Stomach (tissue), 9 donors: ENCODE data around the gene PON2. TPM values are rescaled to one million over a fixed set of nuclear protein-coding genes. Genes with fewer than 3 reads are reported as not detected.

Experiments used
- DNase-seq, 2 donors: peaks; one replicate each; pipeline versions ENCODE4 v3.0.0 to v3.0.0-alpha.2; 2013 to 2019
- H3K27ac ChIP-seq, 5 donors: fragments of 200-600 bp in 4 of 5; sonication (generic) in 4 of 5; one replicate each; pipeline ENCODE4 v1.5.1; 2013 to 2019; ENCODE audit warnings: mild to moderate bottlenecking in 1 of 5, moderate library complexity in 1 of 5
- H3K27me3 ChIP-seq, 3 donors: fragments of 200-600 bp; sonication (generic); one replicate each; pipeline ENCODE4 v1.5.1; 2017 to 2019; ENCODE audit warnings: mixed run types in 1 of 3
- H3K36me3 ChIP-seq, 4 donors: fragments of 200-600 bp; sonication (generic); 1 replicate in 3 of 4; 2 replicates in 1 of 4; pipeline ENCODE4 v1.5.1; 2016 to 2019
- H3K4me1 ChIP-seq, 4 donors: fragments of 200-600 bp; sonication (generic); one replicate each; pipeline ENCODE4 v1.5.1; 2016 to 2019
- H3K4me3 ChIP-seq, 4 donors: fragments of 200-600 bp; sonication (generic) in 3 of 4; one replicate each; pipeline ENCODE4 v1.5.1; 2016 to 2019; ENCODE audit warnings: mild to moderate bottlenecking in 1 of 4
- H3K9me3 ChIP-seq, 4 donors: fragments of 200-600 bp; sonication (generic); one replicate each; pipeline ENCODE4 v1.5.1; 2016 to 2019
- CTCF ChIP-seq, 7 experiments: fragments of 450-650 bp in 4 of 7; fragments of 200-600 bp in 3 of 7; sonication (generic) in 3 of 7; IDR thresholded peaks; one replicate each; pipeline ENCODE4 v1.5.1; 2016 to 2019; ENCODE audit warnings: antibody characterized with exemption in 7 of 7, control low read depth in 2 of 7, mild to moderate bottlenecking in 1 of 7
- EP300 ChIP-seq: sonication (generic); formaldehyde crosslinking; IDR thresholded peaks from one replicate; pipeline ENCODE4 v1.6.1; 2017; ENCODE audit warnings: antibody characterized with exemption
- POLR2A ChIP-seq, 4 donors: fragments of 450-650 bp; IDR thresholded peaks; one replicate each; pipeline ENCODE4 v1.6.1; 2016; ENCODE audit warnings: antibody characterized with exemption in 4 of 4, control low read depth in 2 of 4, mild to moderate bottlenecking in 1 of 4, moderate library complexity in 1 of 4
- POLR2AphosphoS5 ChIP-seq, 3 donors: sonication (generic); formaldehyde crosslinking; IDR thresholded peaks; one replicate each; pipeline ENCODE4 v1.6.1; 2016; ENCODE audit warnings: antibody characterized with exemption in 3 of 3
- WGBS, 5 donors: extraction: QIAGEN DNeasy Blood & Tissue Kit in 3 of 5; methylation state at CpG; one replicate each; pipeline versions ENCODE4 v1.1.5 to v1.1.7; 2013 to 2018; 5-methylcytosine and 5-hydroxymethylcytosine counted together
- intact Hi-C: fragments of 100-400 bp; cut with DNase I; formaldehyde crosslinking; loops from one replicate; pipeline ENCODE4 v1.15.1; 2023; ENCODE audit warnings: low total_unique reads
- polyA plus RNA-seq, 3 donors: library from polyadenylated mRNA; stranded (reverse); fragments of 200-250 nt; gene quantifications; one replicate each; pipeline ENCODE4 v1.2.3, GENCODE V29; 2013
- total RNA-seq, 5 donors: library from RNA; depleted of rRNA; stranded (reverse); fragments of >200 nt; gene quantifications; one replicate each; pipeline versions ENCODE4 v1.1.0 to v1.2.3, GENCODE V29; 2014 to 2016
- donor health status: healthy with polysubstance abuse.
- donor health status: Bipolar disorder and iron deficiency.
- donor health status: healthy.

PON2 gene
- total and polyA plus RNA-seq, 8 donors, result 6.3 to 151 (median 34.0) TPM

- Histone ChIP-seq H3K4me3 (no peak overlapping the region), H3K27ac (no peak overlapping the region), H3K9me3 (peaks cover 0 to 8% (median 4%) of the 10 kb centered on the region in 4 donors), H3K4me1 (no peaks in the 10 kb centered on the region), H3K36me3 (no peaks in the 10 kb centered on the region), H3K27me3 (no peaks in the 10 kb centered on the region)
- intact Hi-C loops, result no loop called here
- DNase-seq, result no peak
- TF ChIP-seq EP300, result no peak
- TF ChIP-seq POLR2AphosphoS5 (IDR thresholded peaks at IDR 0.05), result no peak
- no peak for TF ChIP-seq CTCF (IDR thresholded peaks at IDR 0.05)
- TF ChIP-seq POLR2A (IDR thresholded peaks at IDR 0.05), result no peak
- 45 to 62% (median 53%) methylated on average over 2 of the region's 2 CpGs for WGBS, 5 donors
Observed at GRCh38 chr7:95454438-95455045, 19.7 kb upstream of the PON2 start.

GRCh38 chr7:95446618-95447017 lies 11.8 kb upstream of the PON2 start:
- Histone ChIP-seq H3K4me3 (no peak overlapping the region), H3K9me3 (no peaks in the 10 kb centered on the region), H3K27me3 (no peaks in the 10 kb centered on the region), H3K27ac (no peak overlapping the region), H3K4me1 (no peaks in the 10 kb centered on the region), H3K36me3 (no peaks in the 10 kb centered on the region)
- WGBS, 5 donors, result 96 to 100% (median 97%) methylated on average over 3 of the region's 3 CpGs
- DNase-seq, result no peak
- intact Hi-C loops, result no loop called here
- TF ChIP-seq EP300, result no peak

GRCh38 chr7:95444796-95445195 lies 10.0 kb upstream of the PON2 start:
- Histone ChIP-seq H3K27ac (no peak overlapping the region), H3K4me1 (no peaks in the 10 kb centered on the region), H3K9me3 (no peaks in the 10 kb centered on the region), H3K4me3 (no peak overlapping the region), H3K36me3 (no peaks in the 10 kb centered on the region), H3K27me3 (no peaks in the 10 kb centered on the region)
- TF ChIP-seq EP300, result no peak
- TF ChIP-seq CTCF (IDR thresholded peaks at IDR 0.05), result no peak
- no peak for TF ChIP-seq POLR2AphosphoS5 (IDR thresholded peaks at IDR 0.05)
- no peak for TF ChIP-seq POLR2A (IDR thresholded peaks at IDR 0.05)
- intact Hi-C loops, result no loop called here
- WGBS, 5 donors, result 74 to 77% (median 74%) methylated on average over 2 of the region's 2 CpGs
- no peak for DNase-seq

GRCh38 chr7:95441042-95441823 lies 6.4 kb upstream of the PON2 start:
- intact Hi-C loops, result no loop called here
- TF ChIP-seq POLR2A (IDR thresholded peaks at IDR 0.05) (no peak), EP300 (no peak), CTCF (IDR thresholded peaks at IDR 0.05) (no peak), POLR2AphosphoS5 (IDR thresholded peaks at IDR 0.05) (no peak)
- Histone ChIP-seq H3K9me3 (no peaks in the 10 kb centered on the region), H3K27ac (no peak overlapping the region), H3K4me1 (no peaks in the 10 kb centered on the region), H3K36me3 (no peaks in the 10 kb centered on the region), H3K27me3 (no peaks in the 10 kb centered on the region), H3K4me3 (no peak overlapping the region)
- DNase-seq, result peak in 1 of 2 donors; percentile 75
- 71 to 85% (median 74%) methylated on average over 7 of the region's 7 CpGs for WGBS, 5 donors
